MM.1S (cell line): Measurements from ENCODE around the gene ZNF786.
A peak's percentile ranks its signal among the peaks of the same experiment; 100 is the strongest.

Source experiments
- DNase-seq: peaks from one replicate; pipeline ENCODE4 v3.0.0-alpha.2; 2015
- H2AFZ ChIP-seq: fragments of 300-600 bp; sonication (generic); 2 replicates; pipeline ENCODE4 v1.6.0; 2016; ENCODE audit warnings: antibody characterized with exemption, low read length
- H3F3A ChIP-seq: fragments of 300-600 bp; sonication (generic); 2 replicates; pipeline ENCODE4 v1.6.1; 2016; ENCODE audit warnings: mild to moderate bottlenecking, antibody characterized with exemption, low read length, moderate library complexity, mixed read lengths; ENCODE audit not compliant: insufficient read depth
- H3K27ac ChIP-seq: fragments of 300-600 bp; sonication (generic); 2 replicates; pipeline ENCODE4 v1.5.1; 2016; ENCODE audit warnings: mild to moderate bottlenecking, low read length
- H3K27me3 ChIP-seq: fragments of 300-600 bp; sonication (generic); replicated peaks from 2 replicates; pipeline ENCODE4 v1.6.0; 2016; ENCODE audit warnings: low read length; ENCODE audit not compliant: insufficient read depth
- H3K36me3 ChIP-seq: fragments of 300-600 bp; sonication (generic); replicated peaks from 2 replicates; pipeline ENCODE4 v1.6.1; 2016; ENCODE audit warnings: mild to moderate bottlenecking, low read length, mixed read lengths; ENCODE audit not compliant: insufficient read depth
- H3K4me1 ChIP-seq: fragments of 300-600 bp; sonication (generic); 2 replicates; pipeline ENCODE4 v1.6.1; 2016; ENCODE audit warnings: low read length, mixed read lengths
- H3K4me2 ChIP-seq: fragments of 300-600 bp; sonication (generic); 2 replicates; pipeline ENCODE4 v1.6.0; 2016; ENCODE audit warnings: low read depth, low read length
- H3K4me3 ChIP-seq: fragments of 300-600 bp; sonication (generic); 2 replicates; pipeline ENCODE4 v1.5.1; 2016; ENCODE audit warnings: low read length, mixed read lengths
- H3K79me2 ChIP-seq: fragments of 300-600 bp; sonication (generic); 2 replicates; pipeline ENCODE4 v1.6.1; 2016; ENCODE audit warnings: mixed run types, low read length, mixed read lengths
- H3K9ac ChIP-seq: fragments of 300-600 bp; sonication (generic); 2 replicates; pipeline ENCODE4 v1.6.1; 2016; ENCODE audit warnings: low read length, mixed read lengths
- H3K9me2 ChIP-seq: fragments of 300-600 bp; sonication (generic); replicated peaks from 2 replicates; pipeline ENCODE4 v1.6.1; 2016; ENCODE audit warnings: mild to moderate bottlenecking, low read length, mixed read lengths; ENCODE audit not compliant: insufficient read depth
- H3K9me3 ChIP-seq: fragments of 300-600 bp; sonication (generic); replicated peaks from 2 replicates; pipeline ENCODE4 v1.6.1; 2016; ENCODE audit warnings: mild to moderate bottlenecking, low read length, mixed read lengths; ENCODE audit not compliant: insufficient read depth
- H4K20me1 ChIP-seq: fragments of 300-600 bp; sonication (generic); 2 replicates; pipeline ENCODE4 v1.6.1; 2016; ENCODE audit warnings: mild to moderate bottlenecking, low read length, moderate library complexity, mixed read lengths; ENCODE audit not compliant: insufficient read depth
- EZH2 ChIP-seq: fragments of 300-600 bp; sonication (generic); optimal IDR thresholded peaks from 2 replicates; pipeline ENCODE3; 2017; ENCODE audit warnings: low read depth, mild to moderate bottlenecking, antibody characterized with exemption, low read length, mixed read lengths
- EZH2phosphoT487 ChIP-seq: fragments of 300-600 bp; sonication (generic); IDR thresholded peaks from 2 replicates; pipeline ENCODE4 v1.6.1; 2018; ENCODE audit warnings: antibody characterized with exemption, low read length
- TF ChIP-seq, protein P1 (sequence below): fragments of 300-600 bp; sonication (generic); IDR thresholded peaks from 2 replicates; pipeline ENCODE4 v1.5.1; 2016; ENCODE audit warnings: antibody characterized with exemption, low read length, mixed read lengths

ZNF786 gene

DNA sequence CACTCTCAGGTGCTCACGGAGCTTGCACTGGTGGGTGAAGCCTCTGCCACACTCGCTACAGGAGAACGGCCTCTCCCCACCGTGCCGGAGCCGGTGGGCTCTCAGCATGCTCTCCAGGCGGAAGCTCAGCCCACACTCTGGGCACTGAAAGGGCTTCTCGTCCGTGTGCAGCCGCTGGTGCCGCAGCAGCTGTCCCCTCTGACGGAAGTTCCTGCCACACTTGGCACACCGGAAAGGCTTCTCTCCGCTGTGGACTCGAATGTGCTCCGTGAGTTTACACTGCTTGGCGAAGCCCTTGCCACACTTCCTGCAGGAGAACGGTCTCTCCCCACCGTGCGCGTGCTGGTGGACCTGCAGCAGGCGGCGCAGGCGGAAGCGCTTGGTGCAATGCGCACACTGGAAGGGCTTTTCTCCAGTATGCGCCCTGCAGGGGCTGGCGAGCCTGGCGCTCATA, 19.3 kb downstream of the ZNF786 start:
- Histone ChIP-seq H3K27me3 (no peaks in the 10 kb centered on the region), H2AFZ (no peak overlapping the region), H3K79me2 (no peaks in the 10 kb centered on the region), H3K36me3 (no peaks in the 10 kb centered on the region), H4K20me1 (no peaks in the 10 kb centered on the region), H3K9me3 (no peaks in the 10 kb centered on the region), H3K9ac (no peak overlapping the region), H3K4me3 (no peak overlapping the region), H3K9me2 (no peaks in the 10 kb centered on the region), H3K27ac (no peak overlapping the region), H3K4me1 (no peaks in the 10 kb centered on the region), H3F3A (no peaks in the 10 kb centered on the region), H3K4me2 (no peak overlapping the region)
- DNase-seq = no peak
- TF ChIP-seq EZH2phosphoT487 = no peak
- TF ChIP-seq, protein P1, sequence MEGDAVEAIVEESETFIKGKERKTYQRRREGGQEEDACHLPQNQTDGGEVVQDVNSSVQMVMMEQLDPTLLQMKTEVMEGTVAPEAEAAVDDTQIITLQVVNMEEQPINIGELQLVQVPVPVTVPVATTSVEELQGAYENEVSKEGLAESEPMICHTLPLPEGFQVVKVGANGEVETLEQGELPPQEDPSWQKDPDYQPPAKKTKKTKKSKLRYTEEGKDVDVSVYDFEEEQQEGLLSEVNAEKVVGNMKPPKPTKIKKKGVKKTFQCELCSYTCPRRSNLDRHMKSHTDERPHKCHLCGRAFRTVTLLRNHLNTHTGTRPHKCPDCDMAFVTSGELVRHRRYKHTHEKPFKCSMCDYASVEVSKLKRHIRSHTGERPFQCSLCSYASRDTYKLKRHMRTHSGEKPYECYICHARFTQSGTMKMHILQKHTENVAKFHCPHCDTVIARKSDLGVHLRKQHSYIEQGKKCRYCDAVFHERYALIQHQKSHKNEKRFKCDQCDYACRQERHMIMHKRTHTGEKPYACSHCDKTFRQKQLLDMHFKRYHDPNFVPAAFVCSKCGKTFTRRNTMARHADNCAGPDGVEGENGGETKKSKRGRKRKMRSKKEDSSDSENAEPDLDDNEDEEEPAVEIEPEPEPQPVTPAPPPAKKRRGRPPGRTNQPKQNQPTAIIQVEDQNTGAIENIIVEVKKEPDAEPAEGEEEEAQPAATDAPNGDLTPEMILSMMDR = no peak
- TF ChIP-seq EZH2 = no peak

DNA sequence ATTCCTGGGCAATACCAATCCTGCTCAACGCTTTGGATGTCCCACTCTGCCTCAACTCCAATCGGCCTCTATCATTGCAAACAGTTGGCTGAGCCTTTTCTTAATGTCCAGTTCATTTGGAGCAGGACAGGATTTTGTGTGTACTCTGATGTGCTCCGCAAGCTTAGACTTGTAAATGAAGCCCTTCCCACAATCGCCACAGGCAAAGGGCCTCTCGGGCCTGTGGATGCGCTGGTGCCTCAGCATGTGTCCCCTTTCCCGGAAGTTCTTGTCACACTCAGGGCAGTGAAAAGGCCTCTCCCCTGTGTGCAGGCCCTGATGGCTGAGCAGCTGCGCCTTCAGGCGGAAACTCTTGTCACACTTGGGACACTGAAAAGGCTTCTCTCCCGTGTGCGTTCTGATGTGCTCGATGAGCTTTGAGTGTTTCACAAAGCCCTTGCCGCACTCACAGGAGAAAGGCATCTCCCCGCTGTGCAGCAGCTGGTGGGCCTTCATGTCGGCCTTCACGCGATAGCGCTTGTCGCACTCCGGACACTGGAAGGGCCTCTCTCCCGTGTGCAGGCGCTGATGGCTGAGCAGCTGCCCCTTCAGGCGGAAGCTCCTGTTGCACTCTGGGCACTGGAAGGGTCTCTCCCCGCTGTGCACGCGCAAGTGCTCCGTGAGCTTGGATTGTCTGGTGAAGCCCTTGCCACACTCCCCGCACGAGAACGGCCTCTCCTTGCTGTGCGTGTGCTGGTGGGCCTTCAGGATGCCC, 20.0 kb downstream of the ZNF786 start:
- no peak overlapping the region for H3K9ac ChIP-seq
- H3K4me2 ChIP-seq = no peak overlapping the region
- no peak overlapping the region for H2AFZ ChIP-seq
- no peaks in the 10 kb centered on the region for H3K9me2 ChIP-seq
- H3K4me1 ChIP-seq = no peaks in the 10 kb centered on the region
- DNase-seq = no peak
- no peaks in the 10 kb centered on the region for H3K79me2 ChIP-seq
- no peaks in the 10 kb centered on the region for H3K27me3 ChIP-seq
- no peaks in the 10 kb centered on the region for H4K20me1 ChIP-seq
- H3F3A ChIP-seq = 0 out of 2 replicates have a peak, but pooled peaks cover 1% of the 10 kb centered on the region
- TF ChIP-seq EZH2 (no peak), EZH2phosphoT487 (no peak)
- TF ChIP-seq, protein P1 = no peak
- H3K9me3 ChIP-seq = no peaks in the 10 kb centered on the region
- H3K36me3 ChIP-seq = no peaks in the 10 kb centered on the region
- no peak overlapping the region for H3K4me3 ChIP-seq
- no peak overlapping the region for H3K27ac ChIP-seq

DNA sequence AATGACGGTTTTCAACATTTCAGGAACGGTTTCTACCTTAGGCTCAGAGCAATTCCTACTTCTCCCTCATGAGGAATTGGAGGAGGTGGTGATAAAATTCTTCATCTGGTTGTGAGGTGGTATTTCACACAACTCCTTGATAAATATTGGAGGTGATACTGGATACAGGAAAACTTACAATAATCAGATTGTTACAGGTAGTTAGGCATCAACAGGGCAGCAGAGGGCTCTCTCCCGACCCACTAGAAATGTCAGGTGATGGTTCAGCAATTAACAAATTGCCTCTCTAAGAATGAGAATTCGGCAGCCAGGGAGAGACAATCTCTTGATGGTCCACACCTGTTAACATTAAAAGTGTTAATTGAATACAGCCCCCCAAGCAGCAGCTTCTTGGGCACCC, 22.6 kb downstream of the ZNF786 start:
- H3K9me2 ChIP-seq = no peaks in the 10 kb centered on the region

More for the DNA sequence above, 22.6 kb downstream of the ZNF786 start:
- Histone ChIP-seq H3K79me2 (no peaks in the 10 kb centered on the region), H3K9ac (no peak overlapping the region), H3K27me3 (no peaks in the 10 kb centered on the region), H3K4me3 (no peak overlapping the region), H2AFZ (no peak overlapping the region), H3F3A (0 out of 2 replicates have a peak, but pooled peaks cover 8% of the 10 kb centered on the region), H3K4me1 (no peaks in the 10 kb centered on the region), H4K20me1 (no peaks in the 10 kb centered on the region), H3K27ac (no peak overlapping the region), H3K36me3 (no peaks in the 10 kb centered on the region), H3K4me2 (no peak overlapping the region), H3K9me3 (no peaks in the 10 kb centered on the region)
- DNase-seq = no peak
- TF ChIP-seq, protein P1 = peak; percentile 33
- no peak for TF ChIP-seq EZH2
